ENCODE data around the gene COL25A1. TPM values are rescaled to one million over a fixed set of nuclear protein-coding genes. Genes with fewer than 3 reads are reported as not detected.

The COL25A1 gene
- total RNA-seq, 1 experiment from 2014 or later: 2.1 TPM

- Histone ChIP-seq H3K36me3 (replicated peaks; ENCODE audit: control insufficient read depth, insufficient read depth, low read length) (no peaks in the 10 kb centered on the region), H3K4me3 (ENCODE audit: insufficient read depth, low read depth, low read length) (no peak overlapping the region), H3K27me3 (ENCODE audit: control insufficient read depth, insufficient read depth, low read length) (no peaks in the 10 kb centered on the region)
- no peak for DNase-seq
These were observed 489.2 kb downstream of the COL25A1 start for GRCh38 chr4:108813261-108813660.

GRCh38 chr4:108811486-108811885, 491.0 kb downstream of the COL25A1 start:
- no peak for DNase-seq
- Histone ChIP-seq H3K27me3 (ENCODE audit: control insufficient read depth, insufficient read depth, low read length) (no peaks in the 10 kb centered on the region), H3K36me3 (replicated peaks; ENCODE audit: control insufficient read depth, insufficient read depth, low read length) (no peaks in the 10 kb centered on the region), H3K4me3 (ENCODE audit: insufficient read depth, low read depth, low read length) (no peak overlapping the region)

GRCh38 chr4:108810087-108810486, 492.4 kb downstream of the COL25A1 start:
- Histone ChIP-seq H3K27me3 (ENCODE audit: control insufficient read depth, insufficient read depth, low read length) (no peaks in the 10 kb centered on the region), H3K36me3 (replicated peaks; ENCODE audit: control insufficient read depth, insufficient read depth, low read length) (no peaks in the 10 kb centered on the region), H3K4me3 (ENCODE audit: insufficient read depth, low read depth, low read length) (no peak overlapping the region)
- no peak for DNase-seq

GRCh38 chr4:108804648-108805273, 497.7 kb downstream of the COL25A1 start:
- Histone ChIP-seq H3K4me3 (ENCODE audit: insufficient read depth, low read depth, low read length) (no peak overlapping the region), H3K27me3 (ENCODE audit: control insufficient read depth, insufficient read depth, low read length) (no peaks in the 10 kb centered on the region), H3K36me3 (replicated peaks; ENCODE audit: control insufficient read depth, insufficient read depth, low read length) (no peaks in the 10 kb centered on the region)
- DNase-seq: no peak

- Histone ChIP-seq H3K27me3 (ENCODE audit: control insufficient read depth, insufficient read depth, low read length) (no peaks in the 10 kb centered on the region), H3K4me3 (ENCODE audit: insufficient read depth, low read depth, low read length) (no peak overlapping the region), H3K36me3 (replicated peaks; ENCODE audit: control insufficient read depth, insufficient read depth, low read length) (no peaks in the 10 kb centered on the region)
- DNase-seq: no peak
These were observed 503.2 kb downstream of the COL25A1 start for GRCh38 chr4:108799306-108799705.

GRCh38 chr4:108796173-108796572, 506.3 kb downstream of the COL25A1 start:
- Histone ChIP-seq H3K36me3 (replicated peaks; ENCODE audit: control insufficient read depth, insufficient read depth, low read length) (no peaks in the 10 kb centered on the region), H3K27me3 (ENCODE audit: control insufficient read depth, insufficient read depth, low read length) (no peaks in the 10 kb centered on the region), H3K4me3 (ENCODE audit: insufficient read depth, low read depth, low read length) (no peak overlapping the region)
- DNase-seq: no peak

- H3K4me3 ChIP-seq (ENCODE audit: insufficient read depth, low read depth, low read length): no peak overlapping the region
- no peaks in the 10 kb centered on the region for H3K27me3 ChIP-seq (ENCODE audit: control insufficient read depth, insufficient read depth, low read length)
- no peak for DNase-seq
- H3K36me3 ChIP-seq (replicated peaks; ENCODE audit: control insufficient read depth, insufficient read depth, low read length): no peaks in the 10 kb centered on the region
These were observed 506.7 kb downstream of the COL25A1 start for GRCh38 chr4:108795733-108796132.

GRCh38 chr4:108794136-108794535, 508.3 kb downstream of the COL25A1 start:
- H3K4me3 ChIP-seq (ENCODE audit: insufficient read depth, low read depth, low read length): no peak overlapping the region
- DNase-seq: no peak
- no peaks in the 10 kb centered on the region for H3K27me3 ChIP-seq (ENCODE audit: control insufficient read depth, insufficient read depth, low read length)
- no peaks in the 10 kb centered on the region for H3K36me3 ChIP-seq (replicated peaks; ENCODE audit: control insufficient read depth, insufficient read depth, low read length)

GRCh38 chr4:108793415-108793814, 509.0 kb downstream of the COL25A1 start:
- H3K36me3 ChIP-seq (replicated peaks; ENCODE audit: control insufficient read depth, insufficient read depth, low read length): no peaks in the 10 kb centered on the region
- no peaks in the 10 kb centered on the region for H3K27me3 ChIP-seq (ENCODE audit: control insufficient read depth, insufficient read depth, low read length)
- no peak for DNase-seq
- no peak overlapping the region for H3K4me3 ChIP-seq (ENCODE audit: insufficient read depth, low read depth, low read length)

- no peak for DNase-seq
- Histone ChIP-seq H3K27me3 (ENCODE audit: control insufficient read depth, insufficient read depth, low read length) (no peaks in the 10 kb centered on the region), H3K4me3 (ENCODE audit: insufficient read depth, low read depth, low read length) (no peak overlapping the region), H3K36me3 (replicated peaks; ENCODE audit: control insufficient read depth, insufficient read depth, low read length) (no peaks in the 10 kb centered on the region)
These were observed 513.7 kb downstream of the COL25A1 start for GRCh38 chr4:108788731-108789130.

- no peaks in the 10 kb centered on the region for H3K27me3 ChIP-seq (ENCODE audit: control insufficient read depth, insufficient read depth, low read length)
- H3K4me3 ChIP-seq (ENCODE audit: insufficient read depth, low read depth, low read length): no peak overlapping the region
- no peaks in the 10 kb centered on the region for H3K36me3 ChIP-seq (replicated peaks; ENCODE audit: control insufficient read depth, insufficient read depth, low read length)
- DNase-seq: no peak
These were observed 514.7 kb downstream of the COL25A1 start for GRCh38 chr4:108787724-108788123.

- no peaks in the 10 kb centered on the region for H3K27me3 ChIP-seq (ENCODE audit: control insufficient read depth, insufficient read depth, low read length)
- H3K4me3 ChIP-seq (ENCODE audit: insufficient read depth, low read depth, low read length): no peak overlapping the region
- DNase-seq: no peak
- H3K36me3 ChIP-seq (replicated peaks; ENCODE audit: control insufficient read depth, insufficient read depth, low read length): no peaks in the 10 kb centered on the region
These were observed 515.4 kb downstream of the COL25A1 start for GRCh38 chr4:108787106-108787505.

- no peak for DNase-seq
- H3K36me3 ChIP-seq (replicated peaks; ENCODE audit: control insufficient read depth, insufficient read depth, low read length): no peaks in the 10 kb centered on the region
These were observed 516.1 kb downstream of the COL25A1 start for GRCh38 chr4:108786351-108786750.

GRCh38 chr4:108783665-108784463, 518.6 kb downstream of the COL25A1 start:
- DNase-seq: no peak
- H3K36me3 ChIP-seq (replicated peaks; ENCODE audit: control insufficient read depth, insufficient read depth, low read length): no peaks in the 10 kb centered on the region
- no peaks in the 10 kb centered on the region for H3K27me3 ChIP-seq (ENCODE audit: control insufficient read depth, insufficient read depth, low read length)
- H3K4me3 ChIP-seq (ENCODE audit: insufficient read depth, low read depth, low read length): no peak overlapping the region

More at GRCh38 chr4:108786351-108786750, 516.1 kb downstream of the COL25A1 start:
- Histone ChIP-seq H3K27me3 (ENCODE audit: control insufficient read depth, insufficient read depth, low read length) (no peaks in the 10 kb centered on the region), H3K4me3 (ENCODE audit: insufficient read depth, low read depth, low read length) (no peak overlapping the region)

GRCh38 chr4:108779958-108780357, 522.5 kb downstream of the COL25A1 start:
- H3K36me3 ChIP-seq (replicated peaks; ENCODE audit: control insufficient read depth, insufficient read depth, low read length): no peaks in the 10 kb centered on the region
- no peak for DNase-seq
- H3K4me3 ChIP-seq (ENCODE audit: insufficient read depth, low read depth, low read length): no peak overlapping the region
- H3K27me3 ChIP-seq (ENCODE audit: control insufficient read depth, insufficient read depth, low read length): no peaks in the 10 kb centered on the region
